ENCODE measurements around the gene BLOC1S1. TPM values are rescaled to one million over a fixed set of nuclear protein-coding genes. Genes with fewer than 3 reads are reported as not detected.
A peak's percentile ranks its signal among the peaks of the same experiment; 100 is the strongest.
"Not testable (repeated sequence)": the region's sequence is repeated elsewhere in the genome, so short reads cannot be mapped to it uniquely, and the experiment has no call there.

BLOC1S1 gene
- total and polyA plus RNA-seq, 7 donors, result 127 to 260 (median 185) TPM

DNA sequence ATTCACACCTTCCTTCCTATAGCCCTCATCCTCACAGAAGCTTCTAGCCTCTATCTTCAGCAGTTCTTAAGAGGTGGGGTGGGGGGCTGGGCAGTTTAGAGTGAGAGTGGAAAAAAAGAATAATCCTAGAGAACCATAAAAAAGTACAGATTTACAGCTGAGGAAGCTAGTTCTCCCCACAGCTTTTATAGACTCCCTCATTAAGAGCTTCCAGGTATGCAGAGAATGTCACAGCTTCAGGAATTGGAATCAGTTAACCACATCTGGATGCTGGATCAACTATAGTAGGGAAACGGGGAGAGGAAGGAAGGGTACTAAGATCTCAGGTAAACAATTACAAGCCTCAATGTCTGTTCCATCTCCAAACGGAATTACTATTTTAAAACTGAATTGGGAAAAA lies 39.4 kb downstream of the BLOC1S1 start:
- Histone ChIP-seq H3K27me3 (ENCODE audit: insufficient read depth in 3 of 3, low read length in 2 of 3) (no peaks in the 10 kb centered on the region), H3K4me3 (no peak overlapping the region)
- DNase-seq, result no peak

GRCh38 chr12:55757701-55758100 lies 41.9 kb downstream of the BLOC1S1 start:
- H3K27ac ChIP-seq, result no peak overlapping the region
- TF ChIP-seq CTCF (IDR thresholded peaks at IDR 0.05), result no peak
- DNase-seq (no peak), ATAC-seq (no peak)
- H3K4me1 ChIP-seq, result no peaks in the 10 kb centered on the region
- H3K4me3 ChIP-seq, result no peak overlapping the region
- H3K36me3 ChIP-seq (ENCODE audit: insufficient read depth in 1 of 2, low read depth in 1 of 2), result peaks cover 14 to 98% of the 10 kb centered on the region in 2 donors
- H3K9me3 ChIP-seq, result no peaks in the 10 kb centered on the region
- intact Hi-C loops (cut with DNase I), result no loop called here
- WGBS, 3 donors, result 69 to 76% (median 69%) methylated on average over 2 of the region's 2 CpGs
- no peaks in the 10 kb centered on the region for H3K27me3 ChIP-seq (ENCODE audit: insufficient read depth in 3 of 3, low read length in 2 of 3)

More for the DNA sequence above, 39.4 kb downstream of the BLOC1S1 start:
- WGBS, 3 donors, result 51 to 65% (median 64%) methylated on average over 2 of the region's 2 CpGs
- Histone ChIP-seq H3K4me1 (no peaks in the 10 kb centered on the region), H3K36me3 (ENCODE audit: insufficient read depth in 1 of 2, low read depth in 1 of 2) (peaks cover 20 to 94% of the 10 kb centered on the region in 2 donors), H3K9me3 (no peaks in the 10 kb centered on the region), H3K27ac (no peak overlapping the region)
- TF ChIP-seq CTCF (IDR thresholded peaks at IDR 0.05), result no peak
- ATAC-seq, result no peak
- intact Hi-C loops (cut with DNase I), result no loop called here

GRCh38 chr12:55758575-55758974 lies 42.7 kb downstream of the BLOC1S1 start:
- ATAC-seq; H3K4me3 ChIP-seq; H3K27ac ChIP-seq; intact Hi-C loops (cut with DNase I); H3K27me3 ChIP-seq (ENCODE audit: insufficient read depth in 3 of 3, low read length in 2 of 3); DNase-seq; H3K4me1 ChIP-seq; H3K9me3 ChIP-seq: not testable (repeated sequence)
- 98 to 100% (median 98%) methylated on average over 4 of the region's 4 CpGs for whole genome bisulfite sequencing, 3 donors
- H3K36me3 ChIP-seq (ENCODE audit: insufficient read depth in 1 of 2, low read depth in 1 of 2), result peaks cover 14 to 98% of the 10 kb centered on the region in 2 donors

DNA sequence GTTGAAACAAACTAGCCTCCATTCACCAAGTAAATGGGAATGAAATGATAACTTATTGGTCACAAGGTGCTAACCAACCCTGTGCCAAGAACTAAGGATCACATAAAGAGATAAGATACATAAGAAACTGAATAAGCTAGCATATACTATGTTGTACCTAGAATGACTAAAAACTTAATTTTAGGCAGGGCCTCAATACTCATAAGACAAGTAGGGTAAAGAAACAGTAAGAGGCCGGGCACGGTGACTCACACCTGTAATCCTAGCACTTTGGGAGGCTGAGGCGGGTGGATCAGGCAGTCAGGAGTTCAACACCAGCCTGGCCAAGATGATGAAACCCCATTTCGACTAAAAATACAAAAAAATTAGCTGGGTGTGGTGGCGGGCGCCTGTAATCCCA lies 44.8 kb downstream of the BLOC1S1 start:
- peaks cover 11 to 83% of the 10 kb centered on the region in 2 donors for H3K36me3 ChIP-seq (ENCODE audit: insufficient read depth in 1 of 2, low read depth in 1 of 2)
- H3K9me3 ChIP-seq, result no peaks in the 10 kb centered on the region
- 96 to 99% (median 96%) methylated on average over 6 of the region's 6 CpGs for WGBS, 3 donors
- intact Hi-C loops (cut with DNase I), result loop anchor here in 1 of 2 donors (1.0 kb wide), 1 partner anchor 38 kb away; no protein-coding TSS in a partner anchor
- no peak for DNase-seq
- no peak for TF ChIP-seq CTCF (IDR thresholded peaks at IDR 0.05)
- H3K27ac ChIP-seq, result no peak overlapping the region
- peak in 1 of 4 donors; percentile 21 for ATAC-seq
- no peak overlapping the region for H3K4me3 ChIP-seq
- H3K4me1 ChIP-seq, result no peaks in the 10 kb centered on the region
- H3K27me3 ChIP-seq (ENCODE audit: insufficient read depth in 3 of 3, low read length in 2 of 3), result no peaks in the 10 kb centered on the region

DNA sequence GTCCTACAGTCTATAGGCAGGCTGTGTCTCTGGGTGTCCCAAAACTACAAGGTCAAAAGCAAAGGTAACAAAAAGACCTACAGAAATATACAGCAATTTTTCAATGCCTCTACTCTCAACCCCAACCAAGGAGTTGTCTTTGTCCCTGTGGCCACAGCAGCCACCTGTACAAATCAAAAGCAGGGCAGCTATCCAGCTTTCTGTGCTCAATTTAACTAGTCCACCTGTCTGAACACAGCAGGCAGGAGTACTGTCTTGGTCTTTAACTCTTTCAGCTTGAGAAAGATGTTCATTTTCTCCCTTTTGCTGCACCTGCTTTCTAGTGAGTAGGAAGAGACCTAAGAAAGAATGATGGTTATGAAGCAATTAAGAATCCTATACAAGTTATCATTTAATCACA lies 46.8 kb downstream of the BLOC1S1 start:
- Histone ChIP-seq H3K4me1 (no peaks in the 10 kb centered on the region), H3K27me3 (ENCODE audit: insufficient read depth in 3 of 3, low read length in 2 of 3) (no peaks in the 10 kb centered on the region), H3K27ac (no peak overlapping the region), H3K4me3 (no peak overlapping the region), H3K9me3 (no peaks in the 10 kb centered on the region), H3K36me3 (ENCODE audit: insufficient read depth in 1 of 2, low read depth in 1 of 2) (peaks cover 4 to 68% of the 10 kb centered on the region in 2 donors)
- DNase-seq (no peak), ATAC-seq (no peak)
- intact Hi-C loops (cut with DNase I), result no loop called here
- no peak for TF ChIP-seq CTCF (IDR thresholded peaks at IDR 0.05)

Data from psoas muscle (tissue), 8 donors.